ENCODE data around the gene GAD2.

Gene GAD2

GRCh38 chr10:26177341-26177740 lies 39.2 kb upstream of the GAD2 start:
- H3K4me3 ChIP-seq (ENCODE audit: insufficient read depth in 1 of 2, low read depth in 1 of 2, low read length in 2 of 2) = no peak overlapping the region
- H2AK5ac ChIP-seq (ENCODE audit: low read length, severe bottlenecking) = no peak overlapping the region
- H3K4me1 ChIP-seq (ENCODE audit: control insufficient read depth, insufficient read depth, low read depth, low read length) = no peaks in the 10 kb centered on the region
- H3K79me1 ChIP-seq (replicated peaks; ENCODE audit: low read length, poor library complexity, severe bottlenecking) = no peaks in the 10 kb centered on the region
- no peak for DNase-seq
- no peaks in the 10 kb centered on the region for H3K36me3 ChIP-seq (ENCODE audit: control insufficient read depth in 1 of 2, insufficient read depth in 2 of 2, low read depth in 1 of 2, low read length in 2 of 2)
- no peak overlapping the region for H3K4ac ChIP-seq (ENCODE audit: low read depth in 1 of 2, low read length in 2 of 2)
- no peak overlapping the region for H3K18ac ChIP-seq (ENCODE audit: low read depth in 1 of 2, low read length in 2 of 2)
- no peak overlapping the region for H2BK120ac ChIP-seq (ENCODE audit: low read depth, low read length)
- no peak overlapping the region for H2BK5ac ChIP-seq (ENCODE audit: low read depth, low read length, poor library complexity, severe bottlenecking)
- no peaks in the 10 kb centered on the region for H3K9me3 ChIP-seq (ENCODE audit: control insufficient read depth, low read length)
- H4K8ac ChIP-seq (ENCODE audit: low read length) = no peak overlapping the region
- 77% methylated on average over 4 of the region's 4 CpGs for WGBS
- H2AFZ ChIP-seq (ENCODE audit: low read depth, low read length) = no peak overlapping the region
- H4K91ac ChIP-seq (ENCODE audit: low read length) = no peak overlapping the region
- no peak overlapping the region for H3K27ac ChIP-seq (ENCODE audit: low read length, poor library complexity, severe bottlenecking)
- no peak overlapping the region for H3K14ac ChIP-seq (ENCODE audit: low read length in 2 of 2)
- no peak overlapping the region for H3K23ac ChIP-seq (ENCODE audit: low read length in 2 of 2)
- no peak overlapping the region for H2BK15ac ChIP-seq (ENCODE audit: low read depth, poor library complexity, severe bottlenecking)
- no peak overlapping the region for H3K4me2 ChIP-seq (ENCODE audit: low read length, poor library complexity, severe bottlenecking)
- no peaks in the 10 kb centered on the region for H3K27me3 ChIP-seq (ENCODE audit: control insufficient read depth in 1 of 2, insufficient read depth in 1 of 2, low read length in 2 of 2)
- H2BK12ac ChIP-seq (ENCODE audit: low read length in 2 of 2) = no peak overlapping the region
- H3K9ac ChIP-seq (ENCODE audit: low read length) = no peak overlapping the region

GRCh38 chr10:26194275-26194674 lies 22.3 kb upstream of the GAD2 start:
- Histone ChIP-seq H3K14ac (ENCODE audit: low read length in 2 of 2) (no peak overlapping the region), H2AK5ac (ENCODE audit: low read length, severe bottlenecking) (no peak overlapping the region), H4K8ac (ENCODE audit: low read length) (no peak overlapping the region), H3K18ac (ENCODE audit: low read depth in 1 of 2, low read length in 2 of 2) (no peak overlapping the region), H3K36me3 (ENCODE audit: control insufficient read depth in 1 of 2, insufficient read depth in 2 of 2, low read depth in 1 of 2, low read length in 2 of 2) (no peaks in the 10 kb centered on the region), H2AFZ (ENCODE audit: low read depth, low read length) (no peak overlapping the region), H2BK15ac (ENCODE audit: low read depth, poor library complexity, severe bottlenecking) (no peak overlapping the region), H3K4me3 (ENCODE audit: insufficient read depth in 1 of 2, low read depth in 1 of 2, low read length in 2 of 2) (no peak overlapping the region), H3K4ac (ENCODE audit: low read depth in 1 of 2, low read length in 2 of 2) (no peak overlapping the region), H2BK5ac (ENCODE audit: low read depth, low read length, poor library complexity, severe bottlenecking) (no peak overlapping the region), H4K91ac (ENCODE audit: low read length) (no peak overlapping the region), H3K4me2 (ENCODE audit: low read length, poor library complexity, severe bottlenecking) (no peak overlapping the region), H3K23ac (ENCODE audit: low read length in 2 of 2) (no peak overlapping the region), H2BK120ac (ENCODE audit: low read depth, low read length) (no peak overlapping the region), H3K9me3 (ENCODE audit: control insufficient read depth, low read length) (no peaks in the 10 kb centered on the region), H3K27me3 (ENCODE audit: control insufficient read depth in 1 of 2, insufficient read depth in 1 of 2, low read length in 2 of 2) (no peaks in the 10 kb centered on the region), H3K4me1 (ENCODE audit: control insufficient read depth, insufficient read depth, low read depth, low read length) (no peaks in the 10 kb centered on the region), H3K27ac (ENCODE audit: low read length, poor library complexity, severe bottlenecking) (no peak overlapping the region), H3K79me1 (replicated peaks; ENCODE audit: low read length, poor library complexity, severe bottlenecking) (no peaks in the 10 kb centered on the region), H3K9ac (ENCODE audit: low read length) (no peak overlapping the region), H2BK12ac (ENCODE audit: low read length in 2 of 2) (no peak overlapping the region)
- DNase-seq = no peak
- WGBS = 64% methylated on average over 5 of the region's 5 CpGs

- H3K4me2 ChIP-seq (ENCODE audit: low read length, poor library complexity, severe bottlenecking) = no peak overlapping the region
- no peak overlapping the region for H2BK12ac ChIP-seq (ENCODE audit: low read length in 2 of 2)
- H3K9me3 ChIP-seq (ENCODE audit: control insufficient read depth, low read length) = no peaks in the 10 kb centered on the region
- no peak overlapping the region for H2AK5ac ChIP-seq (ENCODE audit: low read length, severe bottlenecking)
- no peak overlapping the region for H3K4me3 ChIP-seq (ENCODE audit: insufficient read depth in 1 of 2, low read depth in 1 of 2, low read length in 2 of 2)
- no peak overlapping the region for H2BK5ac ChIP-seq (ENCODE audit: low read depth, low read length, poor library complexity, severe bottlenecking)
- no peak overlapping the region for H3K23ac ChIP-seq (ENCODE audit: low read length in 2 of 2)
- H2AFZ ChIP-seq (ENCODE audit: low read depth, low read length) = no peak overlapping the region
- H4K91ac ChIP-seq (ENCODE audit: low read length) = no peak overlapping the region
- H2BK120ac ChIP-seq (ENCODE audit: low read depth, low read length) = no peak overlapping the region
- H3K4me1 ChIP-seq (ENCODE audit: control insufficient read depth, insufficient read depth, low read depth, low read length) = no peaks in the 10 kb centered on the region
- no peak overlapping the region for H3K18ac ChIP-seq (ENCODE audit: low read depth in 1 of 2, low read length in 2 of 2)
- no peak for DNase-seq
- H3K27me3 ChIP-seq (ENCODE audit: control insufficient read depth in 1 of 2, insufficient read depth in 1 of 2, low read length in 2 of 2) = no peaks in the 10 kb centered on the region
- H3K27ac ChIP-seq (ENCODE audit: low read length, poor library complexity, severe bottlenecking) = no peak overlapping the region
- no peak overlapping the region for H3K9ac ChIP-seq (ENCODE audit: low read length)
- H3K79me1 ChIP-seq (replicated peaks; ENCODE audit: low read length, poor library complexity, severe bottlenecking) = no peaks in the 10 kb centered on the region
- H4K8ac ChIP-seq (ENCODE audit: low read length) = no peak overlapping the region
- no peak overlapping the region for H2BK15ac ChIP-seq (ENCODE audit: low read depth, poor library complexity, severe bottlenecking)
- no peak overlapping the region for H3K4ac ChIP-seq (ENCODE audit: low read depth in 1 of 2, low read length in 2 of 2)
- no peaks in the 10 kb centered on the region for H3K36me3 ChIP-seq (ENCODE audit: control insufficient read depth in 1 of 2, insufficient read depth in 2 of 2, low read depth in 1 of 2, low read length in 2 of 2)
- WGBS = 75% methylated on average over 2 of the region's 2 CpGs
- no peak overlapping the region for H3K14ac ChIP-seq (ENCODE audit: low read length in 2 of 2)
These were observed 19.3 kb upstream of the GAD2 start for GRCh38 chr10:26197248-26197647.

- Histone ChIP-seq H3K79me1 (replicated peaks; ENCODE audit: low read length, poor library complexity, severe bottlenecking) (no peaks in the 10 kb centered on the region), H2BK15ac (ENCODE audit: low read depth, poor library complexity, severe bottlenecking) (no peak overlapping the region), H2BK5ac (ENCODE audit: low read depth, low read length, poor library complexity, severe bottlenecking) (no peak overlapping the region), H3K9me3 (ENCODE audit: control insufficient read depth, low read length) (no peaks in the 10 kb centered on the region), H2BK120ac (ENCODE audit: low read depth, low read length) (no peak overlapping the region), H3K4me2 (ENCODE audit: low read length, poor library complexity, severe bottlenecking) (no peak overlapping the region), H4K91ac (ENCODE audit: low read length) (no peak overlapping the region), H3K23ac (ENCODE audit: low read length in 2 of 2) (no peak overlapping the region), H2BK12ac (ENCODE audit: low read length in 2 of 2) (no peak overlapping the region), H3K4ac (ENCODE audit: low read depth in 1 of 2, low read length in 2 of 2) (no peak overlapping the region), H3K14ac (ENCODE audit: low read length in 2 of 2) (no peak overlapping the region), H3K4me1 (ENCODE audit: control insufficient read depth, insufficient read depth, low read depth, low read length) (no peaks in the 10 kb centered on the region), H3K27me3 (ENCODE audit: control insufficient read depth in 1 of 2, insufficient read depth in 1 of 2, low read length in 2 of 2) (no peaks in the 10 kb centered on the region), H3K4me3 (ENCODE audit: insufficient read depth in 1 of 2, low read depth in 1 of 2, low read length in 2 of 2) (no peak overlapping the region), H2AK5ac (ENCODE audit: low read length, severe bottlenecking) (no peak overlapping the region), H3K9ac (ENCODE audit: low read length) (no peak overlapping the region), H3K27ac (ENCODE audit: low read length, poor library complexity, severe bottlenecking) (no peak overlapping the region), H3K36me3 (ENCODE audit: control insufficient read depth in 1 of 2, insufficient read depth in 2 of 2, low read depth in 1 of 2, low read length in 2 of 2) (no peaks in the 10 kb centered on the region), H2AFZ (ENCODE audit: low read depth, low read length) (no peak overlapping the region), H3K18ac (ENCODE audit: low read depth in 1 of 2, low read length in 2 of 2) (no peak overlapping the region), H4K8ac (ENCODE audit: low read length) (no peak overlapping the region)
- no peak for DNase-seq
- 83% methylated on average over 9 of the region's 9 CpGs for WGBS
These were observed 18.5 kb upstream of the GAD2 start for GRCh38 chr10:26198119-26198518.
